Activated CD4-positive, alpha-beta T cell treated with anti-CD3 and anti-CD28 coated beads, Interleukin-2, amount 10 ng/mL, durations not matched to agents 24 days and 14 days (primary cell): ENCODE measurements around the gene MYL10. TPM values are rescaled to one million over a fixed set of nuclear protein-coding genes. Genes with fewer than 3 reads are reported as not detected.
A peak's percentile ranks its signal among the peaks of the same experiment; 100 is the strongest.
"Not testable (repeated sequence)": the region's sequence is repeated elsewhere in the genome, so short reads cannot be mapped to it uniquely, and the experiment has no call there.

ENCODE experiments used
- DNase-seq: peaks from one replicate; pipeline ENCODE4 v3.0.0; 2022
- H3K27ac Mint-ChIP-seq: one replicate; pipeline ENCODE4 v1.8.0; 2022; ENCODE audit warnings: mild to moderate bottlenecking, mixed read lengths
- H3K27me3 Mint-ChIP-seq: one replicate; pipeline ENCODE4 v1.8.0; 2022; ENCODE audit warnings: mixed read lengths
- H3K36me3 Mint-ChIP-seq: one replicate; pipeline ENCODE4 v1.8.0; 2022; ENCODE audit warnings: low read depth, mild to moderate bottlenecking, mixed read lengths
- H3K4me1 Mint-ChIP-seq: one replicate; pipeline ENCODE4 v1.8.0; 2021; ENCODE audit warnings: mixed read lengths
- H3K4me3 Mint-ChIP-seq: one replicate; pipeline ENCODE4 v1.8.0; 2022; ENCODE audit warnings: mild to moderate bottlenecking, moderate library complexity, mixed read lengths
- H3K9me3 Mint-ChIP-seq: one replicate; pipeline ENCODE4 v1.8.0; 2021; ENCODE audit warnings: mixed read lengths
- intact Hi-C: fragments of 100-400 bp; cut with micrococcal nuclease; formaldehyde crosslinking; loops from one replicate; pipeline ENCODE4 v1.15.1; 2023
- total RNA-seq: library from RNA; stranded (reverse); gene quantifications from 2 replicates; pipeline ENCODE4 v1.2.3, GENCODE V29; 2022

The MYL10 gene
- total RNA-seq, 1 donor from 2014 or later = not detected

DNA sequence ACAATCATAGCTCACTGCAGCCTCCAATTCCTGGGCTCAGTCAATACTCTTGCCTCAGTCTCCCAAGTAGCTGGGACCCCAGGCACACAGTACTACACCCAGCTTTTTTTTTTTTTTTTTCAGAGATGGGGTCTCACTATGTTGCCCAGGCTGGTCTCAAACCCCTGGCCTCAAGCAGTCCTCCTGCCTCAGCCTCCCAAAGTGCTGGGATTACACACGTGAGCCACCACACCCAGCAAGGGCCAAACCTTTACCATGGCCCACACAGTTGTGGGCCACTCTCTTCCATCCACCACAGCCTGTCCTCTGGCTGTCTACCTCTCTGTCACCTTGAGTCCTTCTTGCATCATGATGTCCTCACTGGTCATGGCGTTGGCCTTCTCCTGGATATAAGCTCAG, 24.2 kb downstream of the MYL10 start:
- H3K27me3 Mint-ChIP-seq, H3K36me3 Mint-ChIP-seq, H3K27ac Mint-ChIP-seq, H3K9me3 Mint-ChIP-seq, H3K4me3 Mint-ChIP-seq, DNase-seq, H3K4me1 Mint-ChIP-seq, intact Hi-C loops: not testable (repeated sequence)

DNA sequence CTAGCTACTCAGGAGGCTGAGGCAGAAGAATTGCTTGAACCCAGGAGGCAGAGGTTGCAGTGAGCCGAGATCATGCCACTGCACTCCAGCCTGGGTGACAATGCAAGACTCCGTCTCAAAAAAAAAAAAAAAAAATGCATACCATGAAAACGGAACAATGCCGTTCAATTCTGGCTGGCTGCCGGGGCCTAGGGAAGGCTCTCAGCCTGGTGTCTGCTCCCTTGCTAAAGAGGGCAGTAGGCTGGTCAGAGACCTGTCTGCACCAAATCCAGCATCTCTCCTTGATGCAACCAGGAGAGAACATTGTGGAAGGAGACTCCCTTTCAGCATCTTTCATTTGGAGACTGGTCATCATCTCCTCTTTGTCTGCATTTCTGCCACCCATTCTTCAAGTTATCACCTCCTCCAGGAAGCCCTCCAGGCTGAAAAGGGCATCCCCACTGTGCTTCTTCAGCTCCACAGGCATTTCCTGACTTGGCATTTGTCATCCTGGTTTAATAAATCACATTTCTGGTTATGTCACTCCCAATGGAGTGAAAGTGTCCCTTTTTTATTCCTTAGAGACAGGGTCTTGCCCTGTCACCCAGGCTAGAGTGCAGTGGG, 24.7 kb downstream of the MYL10 start:
- intact Hi-C loops = no loop called here
- H3K9me3 Mint-ChIP-seq = no peaks in the 10 kb centered on the region

DNA sequence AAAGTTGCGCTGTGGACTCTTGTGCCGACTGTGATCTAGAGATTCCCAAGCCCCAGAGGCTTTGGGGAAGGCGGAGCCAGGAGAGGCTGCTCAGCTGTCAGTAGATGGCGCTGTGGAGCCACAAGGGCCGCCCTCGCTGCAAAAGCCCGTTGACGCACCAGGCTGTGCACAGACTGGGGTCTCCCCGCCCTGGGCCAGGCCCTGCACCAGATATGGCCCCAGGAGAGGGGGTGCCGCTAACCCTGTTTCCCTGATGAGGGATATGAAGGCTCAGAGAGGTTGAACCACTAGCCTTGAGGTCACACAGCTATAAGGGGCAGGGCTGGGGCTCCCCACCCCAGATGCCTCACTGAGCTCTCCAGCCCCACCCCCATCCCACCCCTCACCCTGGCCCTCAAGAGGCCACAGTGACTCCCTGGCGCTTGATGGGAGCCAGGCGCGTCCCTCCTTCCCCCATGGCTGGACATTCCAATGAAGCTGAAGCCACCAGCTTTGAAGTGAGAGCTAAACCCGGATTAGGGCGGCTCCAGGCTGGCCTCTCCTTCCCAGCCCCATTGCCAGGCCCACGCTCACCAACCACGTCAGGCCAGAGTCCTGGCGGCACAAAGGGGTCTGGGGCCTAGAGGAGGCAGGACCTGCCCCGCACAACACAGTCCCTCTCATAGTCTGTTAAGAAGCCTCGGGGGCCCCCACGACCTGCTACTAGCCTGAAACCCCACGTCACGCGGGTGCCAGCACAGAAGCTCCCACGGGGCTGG, 26.4 kb downstream of the MYL10 start:
- Mint-ChIP-seq H3K27me3 (no peaks in the 10 kb centered on the region), H3K27ac (no peak overlapping the region), H3K9me3 (no peaks in the 10 kb centered on the region)

More for the DNA sequence above, 24.7 kb downstream of the MYL10 start:
- Mint-ChIP-seq H3K27ac (no peak overlapping the region), H3K4me3 (no peak overlapping the region), H3K27me3 (no peaks in the 10 kb centered on the region), H3K36me3 (no peaks in the 10 kb centered on the region), H3K4me1 (no peaks in the 10 kb centered on the region)
- DNase-seq = no peak

GRCh38 chr7:101602082-101602481, 27.0 kb downstream of the MYL10 start:
- H3K27ac Mint-ChIP-seq = no peak overlapping the region
- no peaks in the 10 kb centered on the region for H3K36me3 Mint-ChIP-seq
- no peak overlapping the region for H3K4me3 Mint-ChIP-seq
- H3K9me3 Mint-ChIP-seq = no peaks in the 10 kb centered on the region
- intact Hi-C loops = loop anchor here (1.0 kb wide), 1 partner anchor 670 kb away; no protein-coding TSS in a partner anchor
- H3K4me1 Mint-ChIP-seq = no peaks in the 10 kb centered on the region
- no peaks in the 10 kb centered on the region for H3K27me3 Mint-ChIP-seq
- no peak for DNase-seq

More for the DNA sequence above, 26.4 kb downstream of the MYL10 start:
- peak; percentile 91 for DNase-seq
- H3K4me1 Mint-ChIP-seq = no peaks in the 10 kb centered on the region
- no peaks in the 10 kb centered on the region for H3K36me3 Mint-ChIP-seq
- H3K4me3 Mint-ChIP-seq = no peak overlapping the region
- intact Hi-C loops = loop anchor here (1.0 kb wide), 1 partner anchor 670 kb away; no protein-coding TSS in a partner anchor

DNA sequence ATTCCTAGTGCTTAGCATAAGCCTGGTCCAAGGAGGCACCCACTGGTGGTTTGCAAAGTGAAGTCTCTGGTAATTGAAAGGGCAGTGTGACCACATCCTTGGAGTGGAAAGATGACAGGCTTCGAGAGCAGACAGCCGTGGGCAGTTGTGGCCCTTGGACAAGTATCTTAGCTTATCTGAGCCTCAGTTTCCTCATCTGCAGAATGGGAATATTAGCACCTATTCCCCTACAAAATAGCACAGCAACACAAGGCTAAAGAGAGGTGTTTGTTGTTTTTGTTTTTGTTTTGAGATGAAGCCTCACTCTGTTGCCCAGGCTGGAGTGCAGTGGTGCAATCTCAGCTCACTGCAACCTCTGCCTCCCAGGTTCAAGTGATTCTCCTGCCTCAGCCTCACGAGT, 29.3 kb downstream of the MYL10 start:
- intact Hi-C loops = no loop called here
- H3K4me1 Mint-ChIP-seq = no peaks in the 10 kb centered on the region
- no peak overlapping the region for H3K27ac Mint-ChIP-seq
- no peaks in the 10 kb centered on the region for H3K27me3 Mint-ChIP-seq
- DNase-seq = no peak
- H3K9me3 Mint-ChIP-seq = no peaks in the 10 kb centered on the region
- no peaks in the 10 kb centered on the region for H3K36me3 Mint-ChIP-seq
- no peak overlapping the region for H3K4me3 Mint-ChIP-seq

- no peak overlapping the region for H3K27ac Mint-ChIP-seq
- H3K4me1 Mint-ChIP-seq = no peaks in the 10 kb centered on the region
- H3K36me3 Mint-ChIP-seq = no peaks in the 10 kb centered on the region
- no peak for DNase-seq
- no peaks in the 10 kb centered on the region for H3K27me3 Mint-ChIP-seq
- intact Hi-C loops = no loop called here
- H3K4me3 Mint-ChIP-seq = no peak overlapping the region
- no peaks in the 10 kb centered on the region for H3K9me3 Mint-ChIP-seq
Measured at GRCh38 chr7:101598986-101599771, 29.9 kb downstream of the MYL10 start.

GRCh38 chr7:101598422-101598985, 30.6 kb downstream of the MYL10 start:
- H3K36me3 Mint-ChIP-seq = no peaks in the 10 kb centered on the region
- DNase-seq = no peak

DNA sequence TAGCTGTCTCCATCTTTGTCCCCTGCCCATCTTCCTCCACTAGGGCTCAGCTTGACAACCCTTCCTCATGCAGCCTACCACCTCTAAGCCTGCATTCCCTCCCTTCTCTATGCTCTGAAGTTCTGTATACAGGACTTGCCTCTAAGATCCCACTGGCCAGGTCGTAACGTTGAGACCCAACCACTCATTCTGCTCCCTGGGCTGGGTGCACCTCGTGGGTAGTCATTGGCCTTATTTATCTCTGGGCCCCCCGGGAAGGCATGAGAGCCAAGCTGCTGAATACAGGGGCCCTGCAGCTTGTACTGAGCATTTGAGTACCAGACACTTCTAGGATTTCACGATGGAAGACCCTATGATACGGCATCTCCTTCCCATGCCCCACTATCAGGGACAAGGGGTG, 31.2 kb downstream of the MYL10 start:
- H3K9me3 Mint-ChIP-seq = no peaks in the 10 kb centered on the region
- no peaks in the 10 kb centered on the region for H3K36me3 Mint-ChIP-seq
- intact Hi-C loops = no loop called here
- no peak for DNase-seq
- no peaks in the 10 kb centered on the region for H3K27me3 Mint-ChIP-seq
- no peak overlapping the region for H3K4me3 Mint-ChIP-seq
- H3K27ac Mint-ChIP-seq = no peak overlapping the region
- no peaks in the 10 kb centered on the region for H3K4me1 Mint-ChIP-seq

More at GRCh38 chr7:101598422-101598985, 30.6 kb downstream of the MYL10 start:
- intact Hi-C loops = no loop called here
- Mint-ChIP-seq H3K4me3 (no peak overlapping the region), H3K27ac (no peak overlapping the region), H3K9me3 (no peaks in the 10 kb centered on the region), H3K27me3 (no peaks in the 10 kb centered on the region), H3K4me1 (no peaks in the 10 kb centered on the region)

DNA sequence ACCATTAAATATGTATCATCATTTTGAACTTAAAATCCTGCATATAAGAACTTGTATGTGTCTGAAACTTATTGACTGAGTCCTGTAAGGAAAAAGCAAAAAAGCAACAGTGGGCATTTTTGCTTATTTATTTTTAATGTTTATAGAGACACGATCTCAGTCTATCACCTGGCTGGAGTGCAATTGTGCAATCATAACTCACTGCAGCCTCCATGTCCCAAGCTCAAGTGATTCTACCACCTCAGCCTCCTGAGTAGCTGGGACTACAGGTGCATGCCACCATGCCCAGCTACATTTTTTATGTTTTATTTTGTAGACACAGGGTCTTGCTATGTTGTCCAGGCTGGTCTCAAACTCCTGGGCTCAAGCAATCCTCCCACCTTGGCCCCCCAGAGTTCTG, 32.2 kb downstream of the MYL10 start:
- no peak for DNase-seq
- Mint-ChIP-seq H3K4me1 (no peaks in the 10 kb centered on the region), H3K27ac (no peak overlapping the region), H3K9me3 (no peaks in the 10 kb centered on the region), H3K4me3 (no peak overlapping the region), H3K27me3 (no peaks in the 10 kb centered on the region), H3K36me3 (no peaks in the 10 kb centered on the region)
- intact Hi-C loops = no loop called here

DNA sequence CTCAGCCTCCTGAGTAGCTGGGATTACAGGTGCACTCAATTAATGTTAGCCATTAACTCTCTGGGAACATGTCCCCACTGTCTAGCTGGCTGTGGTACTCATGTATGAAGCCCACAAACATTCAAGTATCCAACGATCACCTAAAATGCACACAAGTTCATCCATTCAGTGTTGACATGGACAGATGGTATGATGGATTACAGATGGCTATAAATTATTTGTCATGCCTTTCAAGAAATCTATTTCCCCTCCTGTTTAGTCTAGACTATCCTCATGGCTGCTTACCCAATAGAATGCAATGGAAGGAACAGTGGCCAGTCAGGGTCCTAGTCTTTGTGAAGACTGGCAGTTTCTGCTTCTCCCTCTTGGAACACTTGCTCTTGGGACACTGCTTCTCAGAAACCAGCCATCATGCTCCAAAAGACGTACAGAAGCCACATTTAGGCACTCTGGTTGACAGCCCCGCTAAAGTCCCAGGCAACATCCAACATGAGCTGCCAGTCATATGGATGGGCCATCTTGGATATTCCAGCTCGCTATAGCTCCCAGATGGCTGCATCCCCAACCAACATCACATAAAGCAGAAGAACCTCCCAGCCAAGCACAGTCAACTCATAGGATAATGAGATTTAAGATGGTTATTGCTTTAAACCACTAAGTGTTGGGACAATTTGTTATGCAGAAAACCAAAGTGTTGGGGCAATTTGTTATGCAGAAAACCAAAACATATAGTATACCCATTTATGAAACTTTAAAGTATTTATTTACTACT, 33.1 kb downstream of the MYL10 start:
- Mint-ChIP-seq H3K4me3 (no peak overlapping the region), H3K27ac (no peak overlapping the region), H3K9me3 (no peaks in the 10 kb centered on the region), H3K27me3 (no peaks in the 10 kb centered on the region), H3K4me1 (no peaks in the 10 kb centered on the region), H3K36me3 (no peaks in the 10 kb centered on the region)
- no peak for DNase-seq
- intact Hi-C loops = no loop called here

- H3K4me1 Mint-ChIP-seq = no peaks in the 10 kb centered on the region
- intact Hi-C loops = no loop called here
- no peak for DNase-seq
- no peaks in the 10 kb centered on the region for H3K36me3 Mint-ChIP-seq
- no peak overlapping the region for H3K27ac Mint-ChIP-seq
- H3K27me3 Mint-ChIP-seq = no peaks in the 10 kb centered on the region
- no peak overlapping the region for H3K4me3 Mint-ChIP-seq
- no peaks in the 10 kb centered on the region for H3K9me3 Mint-ChIP-seq
Measured at GRCh38 chr7:101595246-101595645, 33.9 kb downstream of the MYL10 start.

GRCh38 chr7:101594790-101595189, 34.3 kb downstream of the MYL10 start:
- no peaks in the 10 kb centered on the region for H3K27me3 Mint-ChIP-seq
- H3K36me3 Mint-ChIP-seq = no peaks in the 10 kb centered on the region
- H3K27ac Mint-ChIP-seq = no peak overlapping the region
- DNase-seq = no peak
- H3K9me3 Mint-ChIP-seq = no peaks in the 10 kb centered on the region
- intact Hi-C loops = no loop called here
- H3K4me3 Mint-ChIP-seq = no peak overlapping the region
- no peaks in the 10 kb centered on the region for H3K4me1 Mint-ChIP-seq

DNA sequence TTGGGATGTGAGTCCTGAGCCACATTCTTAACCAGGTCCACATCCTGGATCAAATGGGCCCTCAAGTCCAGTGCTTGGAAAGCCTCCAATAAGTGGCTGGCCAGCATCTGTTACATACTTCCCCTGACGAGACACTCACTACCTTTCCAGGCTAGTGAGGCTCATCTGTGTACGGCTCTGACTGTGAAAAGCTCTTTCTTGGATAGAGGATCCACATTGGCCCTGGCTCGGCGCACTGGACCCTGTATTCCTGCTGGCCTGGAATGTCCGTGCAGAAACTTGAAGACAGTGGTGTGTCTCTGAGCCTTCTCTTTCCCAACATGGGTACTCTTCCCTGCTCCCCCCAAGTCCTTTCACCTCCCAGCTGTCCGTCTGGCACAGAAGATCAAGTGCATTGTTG, 35.5 kb downstream of the MYL10 start:
- Mint-ChIP-seq H3K27ac (no peak overlapping the region), H3K36me3 (no peaks in the 10 kb centered on the region), H3K27me3 (no peaks in the 10 kb centered on the region), H3K4me1 (no peaks in the 10 kb centered on the region), H3K4me3 (no peak overlapping the region), H3K9me3 (no peaks in the 10 kb centered on the region)
- no peak for DNase-seq
- intact Hi-C loops = no loop called here
